Left ventricle myocardium inferior (tissue), 1 donor: ENCODE results near the gene LNX1. TPM values are rescaled to one million over a fixed set of nuclear protein-coding genes. Genes with fewer than 3 reads are reported as not detected.

Experiments used
- DNase-seq: peaks from one replicate; pipeline ENCODE4 v3.0.0-alpha.2; 2020
- H3K27ac ChIP-seq: fragments of 200-600 bp; replicated peaks from 2 replicates; pipeline ENCODE4 v1.8.0; 2021
- H3K27me3 ChIP-seq: fragments of 200-600 bp; 2 replicates; pipeline ENCODE4 v1.8.0; 2021; ENCODE audit warnings: low read depth
- H3K36me3 ChIP-seq: fragments of 200-600 bp; 2 replicates; pipeline ENCODE4 v1.8.0; 2021
- H3K4me1 ChIP-seq: fragments of 200-600 bp; 2 replicates; pipeline ENCODE4 v1.8.0; 2021
- H3K4me3 ChIP-seq: fragments of 200-600 bp; 2 replicates; pipeline ENCODE4 v1.8.0; 2021; ENCODE audit warnings: mild to moderate bottlenecking, moderate library complexity
- H3K9me3 ChIP-seq: fragments of 200-600 bp; replicated peaks from 2 replicates; pipeline ENCODE4 v1.8.0; 2021
- CTCF ChIP-seq: fragments of 200-600 bp; IDR thresholded peaks from 2 replicates; pipeline ENCODE4 v1.8.0; 2021; ENCODE audit warnings: antibody characterized with exemption, mild to moderate bottlenecking, borderline replicate concordance
- intact Hi-C: fragments of 100-400 bp; cut with micrococcal nuclease; formaldehyde crosslinking; loops from one replicate; pipeline ENCODE4 v1.11.0; 2022
- total RNA-seq: library from RNA; stranded (reverse); fragmentation: NEBNext Ultra II Directional; extraction: Animal tissue kit (Norgen Biotek cat#: 25700); gene quantifications from one replicate; pipeline ENCODE4 v1.2.1, GENCODE V29; 2021
- donor health status: DM: no; HTN: yes; CAD: no; lungs with severe emphysema.

The LNX1 gene
- total RNA-seq, 1 donor from 2014 or later: 9.5 TPM

DNA sequence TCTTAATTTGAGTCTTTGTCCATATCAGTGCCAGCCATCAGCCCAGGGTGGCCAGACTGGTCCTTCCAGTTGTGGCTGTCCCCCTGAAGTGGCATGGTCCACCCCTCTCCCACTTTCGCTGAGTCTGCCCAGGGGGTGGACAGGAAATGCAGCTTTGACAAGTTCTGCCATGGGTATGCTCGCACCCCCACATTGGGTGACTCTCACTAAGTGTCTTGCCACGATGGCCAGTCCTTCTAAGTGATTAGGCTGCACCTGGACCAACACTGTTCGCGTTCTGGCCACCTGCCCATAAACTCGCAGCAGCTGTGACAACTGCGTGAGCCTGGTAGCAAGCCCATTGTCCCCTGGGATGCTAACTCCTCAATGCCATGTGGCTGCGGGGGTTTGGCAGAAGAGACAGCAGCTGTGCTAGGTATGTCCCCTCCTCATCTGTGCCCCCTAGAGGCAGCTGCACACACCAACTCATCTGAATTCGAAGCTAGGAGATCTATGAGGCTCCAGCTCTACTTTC is 10.0 kb upstream of the LNX1 start:
- DNase-seq: peak; percentile 15
- H3K36me3 ChIP-seq: no peaks in the 10 kb centered on the region
- no peak overlapping the region for H3K4me3 ChIP-seq
- intact Hi-C loops: no loop called here
- H3K27ac ChIP-seq: no peak overlapping the region
- no peaks in the 10 kb centered on the region for H3K9me3 ChIP-seq
- TF ChIP-seq CTCF: peak; percentile 47
- H3K27me3 ChIP-seq: no peaks in the 10 kb centered on the region
- peaks cover 5% of the 10 kb centered on the region for H3K4me1 ChIP-seq

DNA sequence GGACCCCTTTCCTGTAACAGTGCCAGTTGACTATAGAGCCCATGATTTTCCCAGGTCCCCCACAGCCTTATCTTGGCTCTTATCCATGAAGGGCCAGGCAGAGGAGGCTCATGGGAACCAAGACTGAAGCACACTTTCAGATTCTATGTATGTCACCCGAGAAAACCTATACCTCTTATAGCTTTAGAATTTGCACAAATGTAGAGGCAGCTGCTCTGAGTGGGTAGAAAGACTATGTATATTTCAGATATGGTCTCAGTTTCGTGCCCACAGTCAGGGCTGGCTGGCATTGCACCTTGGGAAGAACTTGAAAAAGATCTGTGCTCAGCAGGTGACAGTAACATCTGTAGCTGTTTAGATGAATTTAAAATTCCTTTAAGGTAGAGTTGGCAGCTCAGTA is 8.3 kb upstream of the LNX1 start:
- Histone ChIP-seq H3K36me3 (no peaks in the 10 kb centered on the region), H3K4me1 (peaks cover 5% of the 10 kb centered on the region), H3K4me3 (no peak overlapping the region), H3K27ac (no peak overlapping the region), H3K27me3 (no peaks in the 10 kb centered on the region), H3K9me3 (no peaks in the 10 kb centered on the region)
- TF ChIP-seq CTCF: no peak
- no peak for DNase-seq
- intact Hi-C loops: no loop called here

DNA sequence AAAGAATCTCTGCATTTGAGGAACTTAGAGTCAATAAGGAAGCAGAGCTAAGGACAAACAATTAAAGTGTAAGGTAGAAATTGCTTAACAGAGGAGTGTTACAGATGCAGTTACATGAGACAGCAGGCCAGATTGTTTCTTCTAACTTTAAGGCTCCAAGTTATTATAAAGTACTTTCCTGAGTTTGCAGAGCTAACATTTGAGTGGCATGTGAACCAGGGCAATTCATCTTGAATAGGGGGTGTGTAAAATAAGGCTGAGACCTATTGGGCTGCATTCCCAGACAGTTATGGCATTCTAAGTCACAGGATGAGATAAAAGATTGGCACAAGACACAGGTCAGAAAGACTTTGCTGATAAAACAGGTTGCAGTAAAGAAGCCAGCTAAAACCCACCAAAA is 7.6 kb upstream of the LNX1 start:
- DNase-seq: no peak
- H3K27ac ChIP-seq: no peak overlapping the region
- no peaks in the 10 kb centered on the region for H3K9me3 ChIP-seq
- TF ChIP-seq CTCF: no peak
- H3K27me3 ChIP-seq: no peaks in the 10 kb centered on the region
- no peaks in the 10 kb centered on the region for H3K36me3 ChIP-seq
- peaks cover 5% of the 10 kb centered on the region for H3K4me1 ChIP-seq
- intact Hi-C loops: no loop called here
- H3K4me3 ChIP-seq: no peak overlapping the region

GRCh38 chr4:53598483-53598882 is 7.2 kb upstream of the LNX1 start:
- intact Hi-C loops: no loop called here
- H3K4me3 ChIP-seq: no peak overlapping the region
- no peak overlapping the region for H3K27ac ChIP-seq
- peaks cover 5% of the 10 kb centered on the region for H3K4me1 ChIP-seq
- H3K36me3 ChIP-seq: no peaks in the 10 kb centered on the region
- DNase-seq: no peak
- no peak for TF ChIP-seq CTCF
- no peaks in the 10 kb centered on the region for H3K27me3 ChIP-seq
- no peaks in the 10 kb centered on the region for H3K9me3 ChIP-seq

GRCh38 chr4:53596901-53597300 is 5.6 kb upstream of the LNX1 start:
- H3K36me3 ChIP-seq: no peaks in the 10 kb centered on the region
- intact Hi-C loops: no loop called here

More at GRCh38 chr4:53596901-53597300, 5.6 kb upstream of the LNX1 start:
- Histone ChIP-seq H3K27me3 (no peaks in the 10 kb centered on the region), H3K4me3 (no peak overlapping the region), H3K4me1 (peaks cover 17% of the 10 kb centered on the region), H3K9me3 (no peaks in the 10 kb centered on the region), H3K27ac (no peak overlapping the region)
- DNase-seq: no peak
- no peak for TF ChIP-seq CTCF
